ENCODE results near the gene CNIH4.
"Not testable (repeated sequence)": the region's sequence is repeated elsewhere in the genome, so short reads cannot be mapped to it uniquely, and the experiment has no call there.

The CNIH4 gene

DNA sequence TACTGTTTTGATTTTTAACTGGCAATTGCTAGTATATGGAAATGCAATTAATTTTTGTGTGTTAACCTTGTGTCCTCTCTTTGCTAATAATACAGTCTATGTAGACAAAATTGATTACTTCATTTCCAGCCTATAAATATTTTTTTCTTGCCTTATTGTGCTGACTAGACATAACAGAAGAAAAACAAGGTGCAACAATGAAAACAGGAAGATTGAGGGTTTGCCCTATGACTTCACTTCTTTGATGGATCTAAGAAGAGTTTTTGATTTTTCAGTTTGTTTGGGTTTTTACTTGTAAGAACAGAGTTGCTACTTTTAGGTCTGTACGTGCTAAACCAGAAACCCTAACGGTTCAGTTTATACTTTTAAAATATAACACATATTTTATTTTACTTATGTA, 8.5 kb upstream of the CNIH4 start:
- in situ Hi-C loops (cut with HindIII; ENCODE audit: low sequenced_read_pairs) = no loop called here

DNA sequence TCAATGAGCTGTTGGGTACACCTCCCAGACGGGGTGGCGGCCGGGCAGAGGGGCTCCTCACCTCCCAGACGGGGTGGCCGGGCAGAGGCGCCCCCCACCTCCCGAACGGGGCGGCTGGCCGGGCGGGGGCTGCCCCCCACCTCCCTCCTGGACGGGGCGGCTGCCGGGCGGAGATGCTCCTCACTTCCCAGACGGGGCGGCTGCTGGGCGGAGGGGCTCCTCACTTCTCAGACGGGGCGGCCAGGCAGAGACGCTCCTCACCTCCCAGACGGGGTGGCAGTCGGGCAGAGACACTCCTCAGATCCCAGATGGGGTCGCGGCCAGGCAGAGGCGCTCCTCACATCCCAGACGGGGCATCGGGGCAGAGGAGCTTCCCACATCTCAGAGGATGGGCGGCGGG, 7.0 kb upstream of the CNIH4 start:
- in situ Hi-C loops (cut with HindIII; ENCODE audit: low sequenced_read_pairs) = not testable (repeated sequence)

GRCh38 chr1:224352436-224353085, 4.1 kb upstream of the CNIH4 start:
- in situ Hi-C loops (cut with HindIII; ENCODE audit: low sequenced_read_pairs) = not testable (repeated sequence)

DNA sequence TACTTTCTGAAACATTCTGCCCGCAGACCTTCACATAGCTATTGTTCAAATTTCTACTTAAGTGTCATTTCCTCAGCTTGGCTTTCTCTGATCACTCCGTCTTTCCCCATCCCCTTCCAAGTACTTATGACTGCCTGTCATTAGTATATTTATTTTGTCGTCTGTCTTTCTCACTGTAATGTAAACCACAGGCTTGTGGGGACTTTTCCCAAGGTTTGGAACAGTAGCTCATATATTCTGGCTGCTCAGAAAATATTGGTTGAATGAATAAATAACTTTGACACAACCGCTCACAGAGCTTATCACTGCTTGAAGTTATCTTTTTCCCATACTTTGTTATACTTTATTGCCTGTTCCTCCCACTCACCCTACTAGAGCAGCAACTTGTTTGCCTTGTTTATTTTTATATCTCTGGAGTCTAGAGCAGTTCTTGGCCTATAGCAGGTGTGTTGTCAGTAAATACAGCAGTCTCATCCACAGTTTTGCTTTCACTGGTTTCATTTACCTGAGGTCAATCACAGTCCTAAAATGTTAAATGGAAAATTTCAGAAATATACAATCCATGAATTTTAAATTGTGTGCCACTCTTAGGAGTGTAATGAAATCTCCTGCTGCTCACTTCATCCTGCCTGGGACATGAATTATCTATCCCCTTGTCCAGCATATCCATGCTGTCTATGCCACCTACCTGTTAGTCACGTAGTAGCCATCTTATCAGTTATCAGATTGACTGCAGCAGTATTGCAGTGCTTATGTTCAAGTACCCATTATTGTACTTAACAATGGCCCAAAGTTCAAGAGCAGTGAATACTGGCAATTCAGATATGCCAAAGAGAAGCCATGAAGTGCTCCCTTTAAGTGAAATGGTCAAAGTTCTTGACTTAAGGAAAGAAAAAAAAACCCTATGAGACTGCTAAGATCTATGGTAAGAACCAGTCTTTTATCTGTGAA, 2.4 kb upstream of the CNIH4 start:
- in situ Hi-C loops (cut with HindIII; ENCODE audit: low sequenced_read_pairs) = no loop called here

DNA sequence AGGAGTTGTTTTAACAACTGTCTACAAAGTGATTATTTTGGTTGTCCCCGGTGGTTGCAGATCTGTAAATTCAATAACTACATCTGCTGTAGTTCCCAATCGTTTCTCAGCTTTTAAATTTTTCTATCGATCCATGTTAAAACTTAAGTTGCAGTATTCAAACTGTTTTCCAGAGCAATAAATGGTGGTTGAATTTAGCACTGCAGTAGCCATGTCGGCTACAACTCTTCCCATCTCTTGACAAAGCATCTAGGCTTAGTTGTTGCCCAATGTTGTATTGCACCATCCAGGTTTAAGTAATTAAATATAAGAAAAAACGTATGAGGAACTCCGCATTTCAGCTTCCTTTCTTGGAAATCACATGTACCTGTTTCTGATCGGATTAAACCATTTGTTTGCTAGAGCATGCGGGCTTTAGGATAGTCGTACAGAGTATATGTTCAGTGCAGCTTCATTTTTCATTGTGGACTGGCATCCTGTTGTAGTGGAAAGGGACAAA, 996 bp downstream of the CNIH4 start:
- in situ Hi-C loops (cut with HindIII; ENCODE audit: low sequenced_read_pairs) = no loop called here

- in situ Hi-C loops (cut with HindIII; ENCODE audit: low sequenced_read_pairs) = no loop called here
These were observed 1.6 kb downstream of the CNIH4 start for GRCh38 chr1:224358237-224358636.

DNA sequence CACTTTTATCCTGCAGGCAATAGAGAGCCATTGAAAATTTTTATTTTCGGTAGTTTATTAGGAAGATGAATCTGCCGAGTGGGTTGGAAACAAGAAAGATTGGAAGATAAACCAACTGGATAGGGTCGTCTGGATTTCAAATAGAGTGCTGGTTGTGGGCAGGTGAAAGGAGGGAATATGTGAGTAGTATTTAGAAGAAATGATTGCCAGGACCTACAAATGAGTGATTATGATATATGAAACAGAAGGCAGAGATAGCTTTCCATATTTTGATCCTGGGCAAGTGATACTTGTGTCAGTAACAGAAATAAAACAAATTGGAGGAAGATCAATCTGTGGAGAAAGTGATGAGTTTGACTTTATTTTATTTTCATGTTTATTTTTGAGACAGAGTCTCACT, 2.5 kb downstream of the CNIH4 start:
- in situ Hi-C loops (cut with HindIII; ENCODE audit: low sequenced_read_pairs) = no loop called here

GRCh38 chr1:224368409-224368808, 11.7 kb downstream of the CNIH4 start:
- in situ Hi-C loops (cut with HindIII; ENCODE audit: low sequenced_read_pairs) = no loop called here

GRCh38 chr1:224373008-224373590, 16.4 kb downstream of the CNIH4 start:
- in situ Hi-C loops (cut with HindIII; ENCODE audit: low sequenced_read_pairs) = loop anchor here (10.0 kb wide), 1 partner anchor 52 kb away; no protein-coding TSS in a partner anchor

DNA sequence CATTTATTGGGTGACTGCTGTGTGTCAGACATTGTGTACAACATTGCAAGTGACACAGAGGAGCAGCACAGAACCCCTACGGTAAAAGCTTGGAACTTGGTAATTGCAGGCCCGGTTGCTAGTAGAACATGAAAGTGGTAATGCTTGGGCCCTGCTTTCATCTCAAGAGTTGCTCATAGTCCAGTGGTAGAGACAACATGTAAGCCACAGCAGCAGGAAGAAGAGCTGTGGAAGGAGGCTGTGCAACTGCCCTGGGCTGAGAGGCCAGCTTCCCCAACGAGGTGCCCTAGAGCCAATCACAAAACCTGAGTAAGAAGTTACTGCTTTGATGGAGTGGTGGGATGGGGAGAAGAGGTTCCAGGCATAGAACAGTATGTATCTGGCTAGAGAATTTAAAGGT, 18.4 kb downstream of the CNIH4 start:
- in situ Hi-C loops (cut with HindIII; ENCODE audit: low sequenced_read_pairs) = loop anchor here (10.0 kb wide), 1 partner anchor 50 kb away; no protein-coding TSS in a partner anchor

DNA sequence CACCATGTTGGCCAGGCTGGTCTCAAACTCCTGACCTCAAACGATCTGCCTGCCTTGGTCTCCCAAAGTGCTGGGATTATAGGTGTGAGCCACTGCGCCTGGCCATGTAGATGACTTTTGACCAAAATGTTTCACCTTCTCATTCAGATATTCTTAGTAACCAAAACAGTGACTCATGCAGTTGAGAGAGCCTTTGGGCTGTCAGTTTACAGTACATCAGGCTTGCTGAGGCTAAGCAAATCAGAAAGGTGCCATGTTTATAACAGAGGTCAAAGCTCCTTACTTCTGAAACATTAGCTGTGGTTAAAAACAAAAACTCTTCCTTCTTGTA, 21.0 kb downstream of the CNIH4 start:
- in situ Hi-C loops (cut with HindIII; ENCODE audit: low sequenced_read_pairs) = loop anchor here (10.0 kb wide), 1 partner anchor 47 kb away; no protein-coding TSS in a partner anchor

- in situ Hi-C loops (cut with HindIII; ENCODE audit: low sequenced_read_pairs) = loop anchor here (10.0 kb wide), 1 partner anchor 46 kb away; no protein-coding TSS in a partner anchor
These were observed 22.4 kb downstream of the CNIH4 start for GRCh38 chr1:224378855-224379631.

GRCh38 chr1:224380003-224380402, 23.3 kb downstream of the CNIH4 start:
- in situ Hi-C loops (cut with HindIII; ENCODE audit: low sequenced_read_pairs) = no loop called here

- in situ Hi-C loops (cut with HindIII; ENCODE audit: low sequenced_read_pairs) = no loop called here
These were observed 25.3 kb downstream of the CNIH4 start for GRCh38 chr1:224381880-224382548.

GRCh38 chr1:224383218-224383617, 26.5 kb downstream of the CNIH4 start:
- in situ Hi-C loops (cut with HindIII; ENCODE audit: low sequenced_read_pairs) = no loop called here

DNA sequence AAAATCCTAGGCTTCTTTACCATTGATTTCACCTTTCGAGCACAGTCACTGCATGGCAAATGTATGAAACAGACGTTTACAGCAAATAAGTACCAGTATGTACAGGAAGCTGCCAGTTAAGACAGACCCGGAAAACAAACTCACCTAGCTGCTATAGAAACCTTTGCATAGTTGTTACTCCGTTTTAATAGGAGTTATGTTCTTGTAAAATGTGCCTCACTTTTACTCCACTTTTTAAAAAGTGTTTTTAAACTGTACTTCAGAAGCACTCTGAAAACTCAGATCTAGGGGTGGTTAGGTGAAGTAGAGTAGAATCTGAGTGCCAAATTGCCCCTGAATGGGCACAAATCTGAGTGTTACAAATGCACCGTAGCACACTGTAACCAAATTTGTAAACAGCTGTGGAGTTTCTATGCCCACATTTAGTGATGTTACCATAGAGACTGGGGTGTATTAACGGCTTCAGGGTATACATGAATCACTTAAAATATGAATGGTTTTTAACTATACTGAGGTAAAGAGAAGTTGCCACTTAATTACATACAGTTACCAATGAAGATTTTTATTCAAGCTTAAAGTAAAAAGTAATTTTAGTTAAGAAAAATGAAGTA, 30.7 kb downstream of the CNIH4 start:
- in situ Hi-C loops (cut with HindIII; ENCODE audit: low sequenced_read_pairs) = no loop called here

DNA sequence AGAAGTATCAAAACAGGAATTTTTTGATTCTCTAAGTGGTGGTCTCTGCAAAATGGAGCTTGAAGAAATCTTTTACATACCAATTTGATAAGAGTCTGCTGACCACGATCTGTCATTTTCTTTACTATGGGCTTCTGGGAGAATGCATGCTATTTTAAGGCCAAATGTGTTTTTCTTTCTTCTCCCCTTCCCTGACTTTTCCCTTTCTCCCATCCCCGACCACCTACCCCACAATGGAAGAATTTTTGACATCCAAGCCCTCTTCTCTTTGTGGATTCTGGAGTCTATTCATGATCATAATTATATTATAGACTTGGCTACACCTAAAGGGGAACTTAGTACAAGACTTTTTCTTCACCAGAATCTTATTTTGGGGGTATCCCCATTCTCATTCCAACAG, 31.3 kb downstream of the CNIH4 start:
- in situ Hi-C loops (cut with HindIII; ENCODE audit: low sequenced_read_pairs) = no loop called here

- in situ Hi-C loops (cut with HindIII; ENCODE audit: low sequenced_read_pairs) = no loop called here
These were observed 33.8 kb downstream of the CNIH4 start for GRCh38 chr1:224390517-224390916.

- in situ Hi-C loops (cut with HindIII; ENCODE audit: low sequenced_read_pairs) = no loop called here
These were observed 36.0 kb downstream of the CNIH4 start for GRCh38 chr1:224392411-224393249.
